PFSK-1 (cell line): ENCODE data around the gene FZR1.
A peak's percentile ranks its signal among the peaks of the same experiment; 100 is the strongest.

Experiments used
- FOXP2 ChIP-seq: optimal IDR thresholded peaks from 2 replicates; pipeline ENCODE3; 2011; ENCODE audit warnings: borderline replicate concordance, control low read depth, inconsistent platforms; ENCODE audit not compliant: insufficient read depth; ENCODE audit errors: extremely low read length, extremely low read depth
- POLR2AphosphoS5 ChIP-seq: IDR thresholded peaks from 2 replicates; pipeline ENCODE4 v1.6.1; 2012; ENCODE audit warnings: low read depth, mild to moderate bottlenecking, control low read depth, low read length, moderate library complexity
- REST ChIP-seq, 2 experiments: IDR thresholded peaks; 2 replicates each; pipeline versions ENCODE4 v1.6.1 to v1.8.0; 2011 to 2012; ENCODE audit warnings: low read depth in 2 of 2, low read length in 2 of 2, control low read depth in 1 of 2, inconsistent platforms in 1 of 2, mild to moderate bottlenecking in 1 of 2, moderate library complexity in 1 of 2; ENCODE audit not compliant: insufficient read depth in 1 of 2
- SIN3A ChIP-seq: IDR thresholded peaks from 2 replicates; pipeline ENCODE4 v1.6.1; 2012; ENCODE audit warnings: mild to moderate bottlenecking, low read length, moderate library complexity, borderline replicate concordance; ENCODE audit not compliant: insufficient read depth
- TAF1 ChIP-seq: IDR thresholded peaks from 2 replicates; pipeline ENCODE4 v1.6.1; 2012; ENCODE audit warnings: low read length, control low read depth, borderline replicate concordance; ENCODE audit not compliant: insufficient read depth

The FZR1 gene

GRCh38 chr19:3573162-3573857 is 67.2 kb downstream of the FZR1 start:
- TF ChIP-seq POLR2AphosphoS5 (0 out of 2 replicates have a peak, but pooled peaks have one; percentile 3), SIN3A (no peak), REST (IDR thresholded peaks at IDR 0.05; ENCODE audit: insufficient read depth in 1 of 2, low read depth in 2 of 2, low read length in 2 of 2) (no peak), FOXP2 (no peak), TAF1 (0 out of 2 replicates have a peak, but pooled peaks have one; percentile 9)

GRCh38 chr19:3573858-3574637 is 67.9 kb downstream of the FZR1 start:
- no peak for TF ChIP-seq REST (IDR thresholded peaks at IDR 0.05; ENCODE audit: insufficient read depth in 1 of 2, low read depth in 2 of 2, low read length in 2 of 2)
- TF ChIP-seq FOXP2, result no peak
- no peak for TF ChIP-seq SIN3A
- no peak; the same call in 1 of the 2 replicates for TF ChIP-seq POLR2AphosphoS5
- TF ChIP-seq TAF1, result no peak

- TF ChIP-seq FOXP2 (no peak), POLR2AphosphoS5 (no peak), TAF1 (no peak), SIN3A (no peak), REST (IDR thresholded peaks at IDR 0.05; ENCODE audit: insufficient read depth in 1 of 2, low read depth in 2 of 2, low read length in 2 of 2) (no peak)
Measured at GRCh38 chr19:3575260-3575741, 69.2 kb downstream of the FZR1 start.

- TF ChIP-seq REST (IDR thresholded peaks at IDR 0.05; ENCODE audit: insufficient read depth in 1 of 2, low read depth in 2 of 2, low read length in 2 of 2) (no peak), TAF1 (no peak), SIN3A (no peak), FOXP2 (no peak), POLR2AphosphoS5 (no peak)
Measured at GRCh38 chr19:3575949-3576673, 70.0 kb downstream of the FZR1 start.
